ENCODE measurements around the gene OSBPL5.

DNA sequence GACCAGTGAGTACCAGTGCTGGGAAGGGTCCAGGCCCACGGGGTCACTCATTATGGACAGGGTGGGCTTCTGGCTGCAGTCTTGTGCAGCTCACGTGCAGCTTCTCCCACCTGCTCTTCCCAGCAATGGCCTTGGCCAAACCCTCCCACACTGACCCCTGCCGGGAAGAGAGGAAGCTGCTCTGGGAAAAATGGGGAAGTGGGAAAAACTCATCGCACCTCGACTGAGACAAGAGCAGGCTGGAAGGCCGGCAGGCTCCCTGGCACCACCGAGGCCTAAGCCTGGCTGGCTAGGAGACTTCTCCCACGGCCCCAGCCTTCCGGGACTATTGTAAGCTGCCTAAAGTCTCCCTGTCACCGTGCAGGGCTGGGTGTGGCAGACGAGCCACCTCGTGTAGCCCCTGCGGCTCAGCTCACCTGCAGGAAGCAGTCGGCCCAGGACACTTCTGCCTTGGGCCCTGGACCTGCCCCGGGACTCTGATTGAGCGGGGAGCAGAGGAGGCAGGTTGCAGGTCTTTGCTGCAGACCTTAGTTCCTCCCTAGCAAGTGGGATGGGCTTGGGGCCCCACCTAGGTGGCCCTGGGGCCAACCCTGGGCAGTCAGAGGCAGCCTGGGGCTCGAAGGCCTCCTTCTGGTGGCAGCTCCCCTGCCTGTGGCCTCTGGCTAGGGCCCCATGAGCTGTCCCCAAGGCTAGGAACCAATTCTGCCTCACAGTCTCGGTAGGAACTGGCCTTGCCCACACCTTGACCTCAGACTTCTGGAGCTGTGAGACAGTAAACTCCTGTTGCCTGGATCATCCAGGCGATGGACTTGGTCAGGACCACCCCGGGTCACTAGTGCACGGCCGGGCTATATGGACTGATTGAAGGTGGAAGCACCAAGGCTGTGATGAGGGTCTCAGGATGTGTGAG is 30.4 kb upstream of the OSBPL5 start:
- TF ChIP-seq, protein P1, sequence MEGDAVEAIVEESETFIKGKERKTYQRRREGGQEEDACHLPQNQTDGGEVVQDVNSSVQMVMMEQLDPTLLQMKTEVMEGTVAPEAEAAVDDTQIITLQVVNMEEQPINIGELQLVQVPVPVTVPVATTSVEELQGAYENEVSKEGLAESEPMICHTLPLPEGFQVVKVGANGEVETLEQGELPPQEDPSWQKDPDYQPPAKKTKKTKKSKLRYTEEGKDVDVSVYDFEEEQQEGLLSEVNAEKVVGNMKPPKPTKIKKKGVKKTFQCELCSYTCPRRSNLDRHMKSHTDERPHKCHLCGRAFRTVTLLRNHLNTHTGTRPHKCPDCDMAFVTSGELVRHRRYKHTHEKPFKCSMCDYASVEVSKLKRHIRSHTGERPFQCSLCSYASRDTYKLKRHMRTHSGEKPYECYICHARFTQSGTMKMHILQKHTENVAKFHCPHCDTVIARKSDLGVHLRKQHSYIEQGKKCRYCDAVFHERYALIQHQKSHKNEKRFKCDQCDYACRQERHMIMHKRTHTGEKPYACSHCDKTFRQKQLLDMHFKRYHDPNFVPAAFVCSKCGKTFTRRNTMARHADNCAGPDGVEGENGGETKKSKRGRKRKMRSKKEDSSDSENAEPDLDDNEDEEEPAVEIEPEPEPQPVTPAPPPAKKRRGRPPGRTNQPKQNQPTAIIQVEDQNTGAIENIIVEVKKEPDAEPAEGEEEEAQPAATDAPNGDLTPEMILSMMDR (IDR thresholded peaks at IDR 0.05), result peak; percentile 24 to 54 (median 37)
- no peak for TF ChIP-seq POLR2A (IDR thresholded peaks at IDR 0.05)

All from heart left ventricle (tissue), 13 donors.